ENCODE measurements around the gene ZNF668. TPM values are rescaled to one million over a fixed set of nuclear protein-coding genes. Genes with fewer than 3 reads are reported as not detected.

The ZNF668 gene
- total and polyA plus RNA-seq, 2 of the 8 experiments (the other 6 are each of a cell fraction or from before 2014, with no cell fraction given): 14.0 to 14.3 TPM

DNA sequence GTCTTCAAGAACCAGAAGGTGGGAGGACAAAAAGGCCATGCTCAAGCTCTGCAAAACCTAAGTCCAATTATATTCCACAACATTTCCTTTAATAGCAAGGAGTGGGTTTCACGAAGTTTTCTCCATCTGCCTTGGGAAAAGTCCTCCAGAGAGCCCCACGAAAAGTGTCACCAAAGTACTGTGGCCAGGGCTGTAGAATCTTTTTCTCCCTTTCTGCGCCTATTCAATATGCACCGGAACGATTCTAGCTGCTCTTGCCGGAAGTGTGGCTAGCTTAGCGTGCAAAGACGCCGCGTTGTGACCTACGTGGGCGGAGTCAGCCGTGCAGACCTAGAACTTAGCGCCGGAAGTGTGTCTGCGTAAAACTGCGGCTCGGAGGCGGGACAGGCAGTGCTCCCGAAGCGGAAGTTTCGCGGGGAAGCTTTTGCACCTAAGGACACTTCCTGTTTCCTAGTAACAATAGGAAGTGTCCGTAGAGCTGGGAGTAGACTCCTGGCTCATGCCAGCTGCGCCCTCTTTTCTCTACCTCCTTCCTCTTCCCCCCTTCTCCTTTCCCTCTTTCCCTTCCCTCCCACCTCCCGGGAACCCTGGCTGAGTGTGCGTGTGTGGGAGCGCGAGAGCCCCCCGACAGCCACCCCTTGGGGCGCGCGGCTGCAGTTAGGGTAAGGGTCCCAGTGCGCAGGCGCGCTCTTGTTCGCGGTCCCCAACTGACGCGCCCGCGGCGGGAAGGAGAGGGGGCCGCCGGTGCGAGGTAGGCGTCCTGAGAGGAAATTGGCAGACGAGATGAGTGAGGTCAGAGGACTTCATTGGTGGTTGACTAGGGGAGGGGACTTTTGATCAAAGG lies at the start of gene ZNF668, which contains the start of gene ZNF646 (continued):
- TF ChIP-seq, protein P1, sequence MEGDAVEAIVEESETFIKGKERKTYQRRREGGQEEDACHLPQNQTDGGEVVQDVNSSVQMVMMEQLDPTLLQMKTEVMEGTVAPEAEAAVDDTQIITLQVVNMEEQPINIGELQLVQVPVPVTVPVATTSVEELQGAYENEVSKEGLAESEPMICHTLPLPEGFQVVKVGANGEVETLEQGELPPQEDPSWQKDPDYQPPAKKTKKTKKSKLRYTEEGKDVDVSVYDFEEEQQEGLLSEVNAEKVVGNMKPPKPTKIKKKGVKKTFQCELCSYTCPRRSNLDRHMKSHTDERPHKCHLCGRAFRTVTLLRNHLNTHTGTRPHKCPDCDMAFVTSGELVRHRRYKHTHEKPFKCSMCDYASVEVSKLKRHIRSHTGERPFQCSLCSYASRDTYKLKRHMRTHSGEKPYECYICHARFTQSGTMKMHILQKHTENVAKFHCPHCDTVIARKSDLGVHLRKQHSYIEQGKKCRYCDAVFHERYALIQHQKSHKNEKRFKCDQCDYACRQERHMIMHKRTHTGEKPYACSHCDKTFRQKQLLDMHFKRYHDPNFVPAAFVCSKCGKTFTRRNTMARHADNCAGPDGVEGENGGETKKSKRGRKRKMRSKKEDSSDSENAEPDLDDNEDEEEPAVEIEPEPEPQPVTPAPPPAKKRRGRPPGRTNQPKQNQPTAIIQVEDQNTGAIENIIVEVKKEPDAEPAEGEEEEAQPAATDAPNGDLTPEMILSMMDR (IDR thresholded peaks at IDR 0.05; ENCODE audit: control extremely low read depth in 1 of 3, insufficient read depth in 1 of 3, low read depth in 1 of 3, low read length in 3 of 3): no peak
- peak; percentile 44 for TF ChIP-seq NRF1 (IDR thresholded peaks at IDR 0.05; ENCODE audit: low read depth, low read length)
- no peak for TF ChIP-seq ZNF274 (IDR thresholded peaks at IDR 0.05; ENCODE audit: borderline replicate concordance, extremely low read depth, low read length)
- no peak for TF ChIP-seq BACH1 (IDR thresholded peaks at IDR 0.05; ENCODE audit: low read length)
- TF ChIP-seq POLR2AphosphoS5 (IDR thresholded peaks at IDR 0.05; ENCODE audit: low read depth, low read length): peak; percentile 53
- no peak; a peak in 1 of 3 replicates for TF ChIP-seq EP300 (IDR thresholded peaks at IDR 0.05; ENCODE audit: borderline replicate concordance in 1 of 2, low read depth in 2 of 2, low read length in 2 of 2)
- peak; percentile 87 for TF ChIP-seq GTF2F1 (IDR thresholded peaks at IDR 0.05; ENCODE audit: borderline replicate concordance, low read depth, low read length)
- TF ChIP-seq, protein P2, sequence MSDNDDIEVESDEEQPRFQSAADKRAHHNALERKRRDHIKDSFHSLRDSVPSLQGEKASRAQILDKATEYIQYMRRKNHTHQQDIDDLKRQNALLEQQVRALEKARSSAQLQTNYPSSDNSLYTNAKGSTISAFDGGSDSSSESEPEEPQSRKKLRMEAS (IDR thresholded peaks at IDR 0.05): peak; percentile 31; the same call in 1 of the 2 replicates
- TF ChIP-seq BCL11A (IDR thresholded peaks at IDR 0.05; ENCODE audit: low read depth in 2 of 2, low read length in 2 of 2): no peak
- 0 out of 2 replicates have a peak, but pooled peaks have one; percentile 2 for TF ChIP-seq YY1 (IDR thresholded peaks at IDR 0.05; ENCODE audit: low read depth, low read length)
- TF ChIP-seq KDM4A (IDR thresholded peaks at IDR 0.05; ENCODE audit: low read depth, low read length, severe bottlenecking): no peak
- TF ChIP-seq JUN (IDR thresholded peaks at IDR 0.05; ENCODE audit: low read depth, low read length): no peak
- no peak for TF ChIP-seq SIRT6 (IDR thresholded peaks at IDR 0.05; ENCODE audit: low read length)
- TF ChIP-seq MAFK (IDR thresholded peaks at IDR 0.05; ENCODE audit: low read depth, low read length): no peak
- TF ChIP-seq, protein P3, sequence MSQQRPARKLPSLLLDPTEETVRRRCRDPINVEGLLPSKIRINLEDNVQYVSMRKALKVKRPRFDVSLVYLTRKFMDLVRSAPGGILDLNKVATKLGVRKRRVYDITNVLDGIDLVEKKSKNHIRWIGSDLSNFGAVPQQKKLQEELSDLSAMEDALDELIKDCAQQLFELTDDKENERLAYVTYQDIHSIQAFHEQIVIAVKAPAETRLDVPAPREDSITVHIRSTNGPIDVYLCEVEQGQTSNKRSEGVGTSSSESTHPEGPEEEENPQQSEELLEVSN (IDR thresholded peaks at IDR 0.05): no peak
- TF ChIP-seq, protein P4, sequence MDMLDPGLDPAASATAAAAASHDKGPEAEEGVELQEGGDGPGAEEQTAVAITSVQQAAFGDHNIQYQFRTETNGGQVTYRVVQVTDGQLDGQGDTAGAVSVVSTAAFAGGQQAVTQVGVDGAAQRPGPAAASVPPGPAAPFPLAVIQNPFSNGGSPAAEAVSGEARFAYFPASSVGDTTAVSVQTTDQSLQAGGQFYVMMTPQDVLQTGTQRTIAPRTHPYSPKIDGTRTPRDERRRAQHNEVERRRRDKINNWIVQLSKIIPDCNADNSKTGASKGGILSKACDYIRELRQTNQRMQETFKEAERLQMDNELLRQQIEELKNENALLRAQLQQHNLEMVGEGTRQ (IDR thresholded peaks at IDR 0.05; ENCODE audit: low read length): no peak
- TF ChIP-seq CREB1 (IDR thresholded peaks at IDR 0.05): peak; percentile 93
- TF ChIP-seq BRCA1 (IDR thresholded peaks at IDR 0.05; ENCODE audit: low read depth, low read length): no peak
- no peak for TF ChIP-seq SP2 (IDR thresholded peaks at IDR 0.05; ENCODE audit: low read length)
- TF ChIP-seq ASH2L (IDR thresholded peaks at IDR 0.05; ENCODE audit: low read length): no peak
